Tibial artery (tissue), 4 donors: ENCODE measurements around the gene SNX17.
A peak's percentile ranks its signal among the peaks of the same experiment; 100 is the strongest.

Experiments used
- DNase-seq, 2 donors: peaks; one replicate each; pipeline ENCODE4 v3.0.0-alpha.2; 2019
- H3K27ac ChIP-seq, 2 donors: fragments of 200-600 bp; sonication (generic) in 1 of 2; 1 replicate in 1 of 2; 2 replicates in 1 of 2; pipeline ENCODE4 v1.5.1; 2018 to 2019; ENCODE audit warnings: mild to moderate bottlenecking in 1 of 2
- H3K27me3 ChIP-seq, 2 donors: fragments of 200-600 bp; sonication (generic) in 1 of 2; one replicate each; pipeline versions ENCODE4 v1.5.1 to v1.6.0; 2016 to 2019
- H3K36me3 ChIP-seq, 3 donors: fragments of 200-600 bp; sonication (generic) in 2 of 3; one replicate each; pipeline ENCODE4 v1.5.1; 2016 to 2019; ENCODE audit warnings: mild to moderate bottlenecking in 2 of 3
- H3K4me1 ChIP-seq, 4 donors: fragments of 200-600 bp; sonication (generic) in 2 of 4; 1 replicate in 3 of 4; 2 replicates in 1 of 4; pipeline ENCODE4 v1.5.1; 2016 to 2019
- H3K4me3 ChIP-seq, 2 donors: fragments of 200-600 bp; sonication (generic) in 1 of 2; 1 replicate in 1 of 2; 2 replicates in 1 of 2; pipeline ENCODE4 v1.5.1; 2018 to 2019; ENCODE audit warnings: mild to moderate bottlenecking in 2 of 2
- H3K9me3 ChIP-seq, 3 donors: fragments of 200-600 bp; sonication (generic) in 1 of 3; one replicate each; pipeline ENCODE4 v1.5.1; 2016 to 2019
- intact Hi-C: fragments of 100-400 bp; cut with DNase I; formaldehyde crosslinking; loops from one replicate; pipeline ENCODE4 v1.15.0; 2023; ENCODE audit warnings: low total_unique reads
- TF ChIP-seq, protein P1 (sequence below), 2 experiments: fragments of 200-600 bp in 1 of 2; fragments of 450-650 bp in 1 of 2; IDR thresholded peaks; one replicate each; pipeline ENCODE4 v1.5.1; 2017 to 2019; ENCODE audit warnings: antibody characterized with exemption in 2 of 2, mild to moderate bottlenecking in 1 of 2, moderate library complexity in 1 of 2

The SNX17 gene

DNA sequence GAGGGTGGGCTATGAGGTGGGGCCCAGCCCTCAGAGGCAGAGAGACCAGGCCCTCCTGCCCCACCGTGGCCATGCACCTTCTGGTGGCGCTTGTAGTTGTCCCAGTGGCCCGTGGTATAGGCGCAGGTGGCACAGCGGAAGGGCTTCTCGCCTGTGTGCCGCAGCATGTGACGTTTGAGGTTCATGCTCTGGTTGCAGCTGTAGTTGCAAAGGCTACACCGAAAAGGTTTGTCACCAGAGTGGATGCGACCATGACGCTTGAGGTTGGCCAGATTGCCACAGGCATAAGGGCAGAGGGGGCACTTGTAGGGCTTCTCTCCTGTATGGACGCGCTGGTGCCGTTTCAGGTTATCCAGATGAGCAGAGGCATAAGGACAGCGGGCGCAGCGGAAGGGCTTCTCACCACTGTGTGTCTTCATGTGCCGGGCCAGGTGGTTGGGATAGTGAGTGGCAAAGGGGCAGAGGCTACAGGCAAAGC lies 7.2 kb downstream of the SNX17 start:
- DNase-seq = no peak
- peaks cover 0 to 32% (median 18%) of the 10 kb centered on the region in 4 donors for H3K4me1 ChIP-seq
- no peak overlapping the region for H3K4me3 ChIP-seq
- H3K27me3 ChIP-seq = no peaks in the 10 kb centered on the region
- TF ChIP-seq, protein P1, sequence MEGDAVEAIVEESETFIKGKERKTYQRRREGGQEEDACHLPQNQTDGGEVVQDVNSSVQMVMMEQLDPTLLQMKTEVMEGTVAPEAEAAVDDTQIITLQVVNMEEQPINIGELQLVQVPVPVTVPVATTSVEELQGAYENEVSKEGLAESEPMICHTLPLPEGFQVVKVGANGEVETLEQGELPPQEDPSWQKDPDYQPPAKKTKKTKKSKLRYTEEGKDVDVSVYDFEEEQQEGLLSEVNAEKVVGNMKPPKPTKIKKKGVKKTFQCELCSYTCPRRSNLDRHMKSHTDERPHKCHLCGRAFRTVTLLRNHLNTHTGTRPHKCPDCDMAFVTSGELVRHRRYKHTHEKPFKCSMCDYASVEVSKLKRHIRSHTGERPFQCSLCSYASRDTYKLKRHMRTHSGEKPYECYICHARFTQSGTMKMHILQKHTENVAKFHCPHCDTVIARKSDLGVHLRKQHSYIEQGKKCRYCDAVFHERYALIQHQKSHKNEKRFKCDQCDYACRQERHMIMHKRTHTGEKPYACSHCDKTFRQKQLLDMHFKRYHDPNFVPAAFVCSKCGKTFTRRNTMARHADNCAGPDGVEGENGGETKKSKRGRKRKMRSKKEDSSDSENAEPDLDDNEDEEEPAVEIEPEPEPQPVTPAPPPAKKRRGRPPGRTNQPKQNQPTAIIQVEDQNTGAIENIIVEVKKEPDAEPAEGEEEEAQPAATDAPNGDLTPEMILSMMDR (IDR thresholded peaks at IDR 0.05) = no peak
- H3K36me3 ChIP-seq = peaks cover 48 to 71% (median 59%) of the 10 kb centered on the region in 3 donors
- H3K9me3 ChIP-seq = no peaks in the 10 kb centered on the region
- no peak overlapping the region for H3K27ac ChIP-seq
- intact Hi-C loops = no loop called here

DNA sequence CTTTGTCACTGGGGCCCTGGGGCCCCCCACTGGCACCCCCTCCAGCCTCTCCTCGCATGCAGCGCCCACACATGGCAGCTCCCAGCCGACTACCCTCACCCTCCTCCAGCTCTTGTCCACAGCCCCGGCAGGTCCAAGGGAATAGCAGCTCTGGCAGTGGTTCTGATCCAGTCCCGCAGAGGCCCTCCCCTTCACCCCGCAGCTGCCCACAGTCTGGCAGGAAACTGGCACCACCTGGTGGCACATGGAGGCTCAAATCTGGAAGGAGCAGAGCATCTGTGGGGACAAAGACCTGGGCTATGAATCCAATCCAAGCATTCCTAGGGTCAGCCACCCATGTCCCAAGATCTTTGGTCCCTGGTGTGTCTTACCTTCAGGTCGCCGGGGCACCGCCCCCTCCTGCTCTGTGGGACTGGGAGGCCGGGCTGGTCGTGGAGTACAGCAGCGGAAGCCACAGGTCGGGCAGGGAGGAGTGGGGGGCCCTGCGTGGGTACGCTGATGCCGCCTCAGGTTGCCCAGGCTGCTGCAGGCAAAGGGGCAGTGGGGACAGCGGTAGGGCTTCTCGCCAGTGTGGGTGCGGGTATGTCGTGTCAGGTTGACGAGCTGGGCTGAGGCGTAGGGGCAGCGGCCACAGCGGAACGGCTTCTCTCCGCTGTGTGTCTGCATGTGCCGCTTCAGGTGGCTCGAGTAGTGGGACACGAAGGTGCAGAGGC lies 7.8 kb downstream of the SNX17 start:
- no peaks in the 10 kb centered on the region for H3K27me3 ChIP-seq
- H3K9me3 ChIP-seq = no peaks in the 10 kb centered on the region
- H3K4me3 ChIP-seq = no peak overlapping the region
- TF ChIP-seq, protein P1 (IDR thresholded peaks at IDR 0.05) = no peak
- intact Hi-C loops = no loop called here
- no peak overlapping the region for H3K27ac ChIP-seq
- H3K36me3 ChIP-seq = peaks cover 43 to 70% (median 54%) of the 10 kb centered on the region in 3 donors
- DNase-seq = no peak
- H3K4me1 ChIP-seq = peaks cover 0 to 28% (median 18%) of the 10 kb centered on the region in 4 donors

DNA sequence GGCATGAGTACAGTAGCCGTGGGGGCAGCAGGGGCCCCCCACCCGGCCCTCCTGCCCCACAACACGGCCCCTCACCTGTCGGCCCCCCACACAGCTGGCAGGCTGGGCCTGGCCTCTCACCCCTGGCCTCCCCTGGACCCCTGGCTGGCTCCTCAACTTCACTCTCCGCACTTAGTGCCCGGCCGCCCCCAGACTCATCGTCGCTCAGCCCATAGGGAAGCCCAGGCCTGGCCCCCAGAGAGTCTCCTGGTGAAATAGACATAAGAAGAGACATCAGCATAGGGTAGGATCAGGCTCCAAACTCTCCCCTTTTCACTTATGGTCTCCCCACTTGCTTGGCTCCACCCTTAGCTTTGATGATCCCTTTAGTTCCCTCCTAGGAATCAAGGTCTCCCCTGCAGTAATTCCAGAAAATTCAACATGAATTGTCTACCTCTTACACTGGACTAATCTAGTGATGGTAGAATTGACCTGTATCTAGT lies 8.4 kb downstream of the SNX17 start:
- intact Hi-C loops = no loop called here
- Histone ChIP-seq H3K4me1 (peaks cover 0 to 28% (median 18%) of the 10 kb centered on the region in 4 donors), H3K9me3 (no peaks in the 10 kb centered on the region), H3K27ac (no peak overlapping the region), H3K27me3 (no peaks in the 10 kb centered on the region), H3K36me3 (peaks cover 37 to 70% (median 54%) of the 10 kb centered on the region in 3 donors), H3K4me3 (no peak overlapping the region)
- no peak for DNase-seq
- TF ChIP-seq, protein P1 (IDR thresholded peaks at IDR 0.05) = no peak

DNA sequence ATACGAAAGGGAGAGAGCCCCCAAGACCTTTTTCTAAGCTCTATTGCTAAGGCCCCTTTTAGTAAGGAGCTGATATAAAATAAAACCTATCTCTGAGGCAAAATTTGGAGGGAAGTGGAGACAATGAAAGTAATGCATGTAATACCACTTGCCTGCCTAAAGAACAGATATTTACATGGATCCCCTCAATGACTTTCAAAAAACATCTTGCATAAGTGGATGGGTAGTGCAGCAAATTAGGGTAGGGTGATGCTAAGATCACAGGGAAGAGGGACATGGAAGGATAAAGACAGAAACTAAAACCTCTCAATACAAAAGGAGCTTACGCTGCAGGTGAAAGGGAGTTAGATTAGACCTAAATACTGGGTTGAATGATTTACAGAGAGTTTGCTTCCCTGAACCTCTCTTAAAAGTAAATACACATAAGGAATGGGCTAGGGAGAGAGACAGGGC lies 9.0 kb downstream of the SNX17 start:
- H3K9me3 ChIP-seq = no peaks in the 10 kb centered on the region
- H3K27ac ChIP-seq = peak overlapping the region; percentile 83 to 89
- H3K4me1 ChIP-seq = peaks cover 0 to 28% (median 18%) of the 10 kb centered on the region in 4 donors
- peaks cover 32 to 70% (median 54%) of the 10 kb centered on the region in 3 donors for H3K36me3 ChIP-seq
- peak overlapping the region; percentile 67 to 68 for H3K4me3 ChIP-seq
- H3K27me3 ChIP-seq = no peaks in the 10 kb centered on the region
- intact Hi-C loops = no loop called here
- TF ChIP-seq, protein P1 (IDR thresholded peaks at IDR 0.05) = no peak
- no peak for DNase-seq

DNA sequence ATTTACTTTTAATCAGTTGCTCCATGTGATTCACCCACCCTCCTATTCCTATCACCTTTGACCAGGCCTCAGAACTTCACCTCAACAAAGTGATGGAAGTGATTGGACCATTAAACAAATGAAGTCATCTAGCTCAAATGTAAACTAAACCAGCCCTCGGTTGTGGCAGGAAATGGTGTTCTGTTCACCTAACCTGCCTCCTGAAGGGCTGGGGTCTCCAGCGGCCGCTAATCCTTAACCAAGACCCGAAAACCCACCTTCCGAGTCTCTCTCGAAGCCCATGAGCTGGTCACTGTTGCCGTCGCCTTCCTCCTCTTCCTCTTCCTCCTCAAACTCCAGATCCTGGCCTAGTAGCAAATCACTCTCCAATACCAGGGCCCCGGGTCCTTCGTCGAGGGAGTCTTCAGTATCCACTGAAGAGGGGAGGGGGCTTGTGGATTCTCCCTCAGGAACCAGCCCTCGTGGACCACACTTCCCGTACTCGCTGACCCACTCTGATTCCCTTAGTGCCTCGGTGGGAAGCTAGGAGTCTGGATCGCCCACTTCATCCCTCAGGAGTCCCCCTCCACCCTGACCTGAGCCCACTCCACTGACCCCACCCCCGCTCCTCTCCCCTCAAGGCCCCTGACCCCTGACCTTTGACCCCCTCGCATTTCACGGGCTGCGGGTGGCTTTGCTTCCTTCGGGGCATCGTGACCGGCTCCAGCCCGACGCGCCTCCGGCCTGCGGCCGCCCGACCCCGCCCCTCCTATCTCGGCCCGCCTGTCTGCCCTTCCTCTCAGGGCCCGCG lies 9.6 kb downstream of the SNX17 start:
- intact Hi-C loops = loop anchor here (5.0 kb wide), 1 partner anchor 47 kb away; the partner anchor contains the start of gene NRBP1
- peaks cover 26 to 70% (median 54%) of the 10 kb centered on the region in 3 donors for H3K36me3 ChIP-seq
- H3K27me3 ChIP-seq = no peaks in the 10 kb centered on the region
- peak overlapping the region; percentile 83 to 89 for H3K27ac ChIP-seq
- no peaks in the 10 kb centered on the region for H3K9me3 ChIP-seq
- H3K4me1 ChIP-seq = peaks cover 0 to 28% (median 18%) of the 10 kb centered on the region in 4 donors
- TF ChIP-seq, protein P1 (IDR thresholded peaks at IDR 0.05) = no peak
- DNase-seq = peak; percentile 79 to 88
- H3K4me3 ChIP-seq = peak overlapping the region; percentile 67 to 68
